Astrocyte of the cerebellum (primary cell): ENCODE data around the gene SPNS1.
"Not testable (repeated sequence)": the region's sequence is repeated elsewhere in the genome, so short reads cannot be mapped to it uniquely, and the experiment has no call there.

Source experiments
- DNase-seq: peaks from one replicate; pipeline ENCODE4 v3.0.0-alpha.2; 2011; ENCODE audit warnings: low read depth
- H3K4me3 ChIP-seq: 2 replicates; pipeline ENCODE4 v1.5.1; 2011; ENCODE audit warnings: mild to moderate bottlenecking, low read depth, low read length, moderate library complexity
- in situ Hi-C: cut with HindIII; loops from 2 replicates; pipeline ENCODE4 v1.10.0; 2017; ENCODE audit warnings: low sequenced_read_pairs
- TF ChIP-seq, protein P1 (sequence below): IDR thresholded peaks from 2 replicates; pipeline ENCODE4 v1.5.1; 2012; ENCODE audit warnings: low read length, low read depth, moderate library complexity, mild to moderate bottlenecking; ENCODE audit errors: missing control alignments

Gene SPNS1

DNA sequence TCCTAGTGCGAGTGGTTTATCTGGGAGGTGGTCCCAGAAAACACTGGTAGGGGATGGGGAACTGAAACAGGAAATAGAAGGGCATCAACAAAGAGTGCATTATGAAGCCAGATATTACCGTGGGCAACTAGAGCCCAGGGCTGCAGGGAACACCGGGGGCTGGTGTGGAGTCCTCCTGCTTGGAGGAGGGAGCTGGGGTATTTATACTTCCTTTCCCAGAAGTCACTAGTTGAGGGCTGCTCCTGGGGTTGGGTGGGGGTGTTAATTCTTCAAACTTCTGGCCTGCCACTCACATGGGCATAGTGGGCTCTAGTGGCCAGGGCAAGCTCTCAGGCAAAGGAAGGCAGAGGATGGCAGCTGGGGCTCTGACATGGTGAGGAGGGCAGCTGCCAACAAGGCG, 25.0 kb downstream of the SPNS1 start:
- TF ChIP-seq, protein P1, sequence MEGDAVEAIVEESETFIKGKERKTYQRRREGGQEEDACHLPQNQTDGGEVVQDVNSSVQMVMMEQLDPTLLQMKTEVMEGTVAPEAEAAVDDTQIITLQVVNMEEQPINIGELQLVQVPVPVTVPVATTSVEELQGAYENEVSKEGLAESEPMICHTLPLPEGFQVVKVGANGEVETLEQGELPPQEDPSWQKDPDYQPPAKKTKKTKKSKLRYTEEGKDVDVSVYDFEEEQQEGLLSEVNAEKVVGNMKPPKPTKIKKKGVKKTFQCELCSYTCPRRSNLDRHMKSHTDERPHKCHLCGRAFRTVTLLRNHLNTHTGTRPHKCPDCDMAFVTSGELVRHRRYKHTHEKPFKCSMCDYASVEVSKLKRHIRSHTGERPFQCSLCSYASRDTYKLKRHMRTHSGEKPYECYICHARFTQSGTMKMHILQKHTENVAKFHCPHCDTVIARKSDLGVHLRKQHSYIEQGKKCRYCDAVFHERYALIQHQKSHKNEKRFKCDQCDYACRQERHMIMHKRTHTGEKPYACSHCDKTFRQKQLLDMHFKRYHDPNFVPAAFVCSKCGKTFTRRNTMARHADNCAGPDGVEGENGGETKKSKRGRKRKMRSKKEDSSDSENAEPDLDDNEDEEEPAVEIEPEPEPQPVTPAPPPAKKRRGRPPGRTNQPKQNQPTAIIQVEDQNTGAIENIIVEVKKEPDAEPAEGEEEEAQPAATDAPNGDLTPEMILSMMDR = no peak
- in situ Hi-C loops = no loop called here
- H3K4me3 ChIP-seq = no peak overlapping the region
- DNase-seq = no peak

DNA sequence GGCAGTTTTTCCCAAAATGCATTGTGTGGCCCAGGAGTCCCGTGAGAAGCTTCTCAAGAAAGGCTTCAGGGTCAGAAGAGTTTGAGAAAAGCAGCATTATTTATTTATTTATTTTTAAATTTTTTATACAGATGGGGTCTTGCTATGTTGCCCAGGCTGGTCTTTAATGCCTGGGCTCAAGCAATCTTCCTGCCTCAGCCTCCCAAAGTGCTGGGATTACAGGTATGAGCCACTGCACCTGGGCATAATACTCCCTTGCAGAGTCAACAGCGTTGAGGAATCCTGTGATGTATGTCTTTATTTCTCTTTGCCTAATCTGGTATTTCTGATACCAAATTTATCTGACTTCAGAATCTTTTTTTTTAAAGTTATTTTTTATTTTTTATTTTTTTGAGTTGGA, 25.4 kb downstream of the SPNS1 start:
- no peak for DNase-seq
- H3K4me3 ChIP-seq = no peak overlapping the region
- in situ Hi-C loops = no loop called here
- TF ChIP-seq, protein P1 = no peak

DNA sequence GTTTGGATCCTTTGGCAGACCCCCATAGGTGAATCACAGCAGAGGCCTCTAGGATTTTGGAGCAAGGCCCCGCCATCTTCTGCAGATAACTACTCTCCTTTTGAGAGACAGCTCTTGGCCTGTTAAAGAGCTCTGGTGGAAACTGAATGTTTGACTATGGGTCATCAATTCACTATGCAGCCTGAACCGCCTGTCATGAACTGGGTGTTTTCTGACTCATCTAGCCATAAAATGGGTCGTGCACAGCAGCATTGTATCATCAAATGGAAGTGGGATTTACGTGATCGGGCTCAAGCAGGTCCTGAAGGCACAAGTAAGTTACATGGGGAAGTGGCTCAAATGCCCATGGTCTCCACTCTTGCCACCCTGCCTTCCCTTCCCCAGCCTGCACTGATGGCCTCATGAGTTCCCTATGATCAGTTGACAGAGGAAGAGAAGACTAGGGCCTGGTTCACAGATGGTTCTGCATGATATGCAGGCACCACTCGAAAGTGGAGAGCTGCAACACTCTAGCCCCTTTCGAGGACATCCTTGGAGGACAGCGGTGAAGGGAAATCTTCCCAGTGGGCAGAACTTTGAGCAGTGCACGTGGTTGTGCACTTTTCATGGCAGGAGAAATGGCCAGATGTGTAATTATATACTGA, 30.0 kb downstream of the SPNS1 start:
- H3K4me3 ChIP-seq, in situ Hi-C loops, DNase-seq: not testable (repeated sequence)

DNA sequence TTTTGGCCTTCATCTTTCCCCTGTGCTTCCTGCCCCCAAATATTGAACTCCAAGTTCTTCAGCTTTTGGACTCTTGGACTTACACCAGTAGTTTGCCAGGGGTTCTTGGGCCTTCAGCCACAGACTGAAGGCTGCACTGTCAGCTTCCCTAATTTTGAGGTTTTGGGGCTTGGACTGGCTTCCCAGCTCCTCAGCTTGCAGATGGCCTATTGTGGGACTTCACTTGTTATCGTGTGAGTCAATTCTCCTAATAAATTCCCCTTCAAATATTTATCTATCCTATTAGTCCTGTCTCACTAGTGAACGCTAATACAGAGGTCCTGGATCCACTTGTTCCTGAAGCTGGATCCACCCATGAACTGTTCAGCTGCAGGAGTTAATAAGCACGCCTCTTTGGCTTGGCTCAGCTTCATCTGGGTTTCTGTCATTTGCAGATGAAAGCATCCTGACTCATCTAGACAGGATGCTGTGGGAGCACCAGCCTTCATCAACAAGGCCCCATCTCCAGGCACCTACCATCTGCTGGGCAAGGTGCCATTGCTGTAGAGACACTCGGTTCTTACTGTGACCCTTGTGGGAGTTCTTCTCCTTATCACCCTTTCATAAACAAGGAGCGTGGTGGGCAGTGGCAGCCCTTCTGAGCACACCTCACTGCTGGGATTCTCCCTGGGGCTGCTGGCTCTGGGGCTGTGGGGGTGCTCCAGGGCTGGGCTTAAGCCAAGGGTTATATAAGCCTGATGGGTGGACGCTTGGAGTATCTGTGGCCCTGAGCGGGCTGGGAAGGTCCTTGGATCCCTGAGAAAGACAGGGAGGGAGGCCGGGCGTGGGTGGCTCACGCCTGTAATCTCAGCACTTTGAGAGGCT, 33.4 kb downstream of the SPNS1 start:
- TF ChIP-seq, protein P1 = no peak
- no peak overlapping the region for H3K4me3 ChIP-seq
- DNase-seq = peak; percentile 19
- in situ Hi-C loops = no loop called here

DNA sequence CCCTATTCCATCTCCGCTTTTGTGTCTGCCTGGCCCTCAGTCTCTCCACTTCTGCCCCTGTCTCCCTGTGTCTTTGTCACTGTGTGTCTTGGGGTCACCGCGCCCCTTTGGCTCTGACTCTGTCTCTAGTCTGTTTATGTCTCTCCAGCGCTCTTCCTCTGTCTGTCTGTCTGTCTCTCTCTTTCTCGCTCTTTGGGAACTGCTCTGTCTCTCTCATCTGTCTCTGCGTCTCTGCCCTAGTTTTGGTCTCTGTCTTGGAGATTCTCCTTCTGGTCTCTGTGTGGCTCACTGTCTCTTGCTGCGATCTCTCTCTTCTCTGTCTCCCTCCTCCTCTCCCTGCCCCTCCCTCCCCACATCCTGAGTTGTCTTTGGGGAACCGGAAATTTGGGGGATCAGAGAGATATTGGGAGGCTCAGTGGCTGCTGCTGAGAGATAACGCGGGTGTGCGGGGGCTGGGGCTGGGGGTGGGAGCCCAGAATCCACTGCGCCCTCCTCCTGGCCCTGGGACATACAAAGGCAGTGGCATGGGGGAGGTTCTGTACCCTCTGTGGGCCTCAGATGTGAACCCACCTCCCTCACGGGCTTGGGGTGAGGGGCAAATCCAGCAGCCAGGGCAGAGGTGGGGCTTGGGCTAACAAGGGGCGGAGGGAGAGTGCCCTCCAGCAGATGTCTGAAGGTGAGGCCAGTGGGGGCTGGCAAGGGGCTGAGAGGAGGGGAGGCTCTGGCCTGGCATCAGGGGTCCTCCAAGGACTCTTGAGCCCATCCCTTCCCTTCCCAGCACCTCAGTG, 34.7 kb downstream of the SPNS1 start:
- no peak overlapping the region for H3K4me3 ChIP-seq
- in situ Hi-C loops = no loop called here
- no peak for DNase-seq
- TF ChIP-seq, protein P1 = no peak

DNA sequence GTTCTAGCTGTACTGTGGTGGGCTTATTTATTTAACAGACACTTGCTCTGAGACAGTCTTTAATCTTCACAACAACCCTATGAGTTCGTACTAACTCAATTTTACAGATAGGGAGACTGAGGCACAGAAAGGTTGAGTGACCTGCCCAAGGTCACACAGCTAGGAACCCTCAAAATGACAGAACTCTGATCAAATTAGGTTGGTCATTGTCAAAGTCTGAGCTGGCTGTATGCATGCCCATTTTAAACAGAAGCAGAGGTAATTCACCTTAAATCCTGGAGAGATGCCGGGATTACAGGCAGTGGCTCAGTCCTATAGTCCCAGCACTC, 35.2 kb downstream of the SPNS1 start:
- in situ Hi-C loops = no loop called here
- TF ChIP-seq, protein P1 = no peak
- DNase-seq = no peak
- no peak overlapping the region for H3K4me3 ChIP-seq
